GM18526 (cell line): ENCODE data around the gene ARHGEF6.

Experiments used
- POLR2A ChIP-seq: IDR thresholded peaks from 3 replicates; pipeline ENCODE4 v1.6.1; 2011; ENCODE audit not compliant: insufficient read length; ENCODE audit errors: extremely low read depth

Gene ARHGEF6

GRCh38 chrX:136647677-136648360 lies 132.9 kb downstream of the ARHGEF6 start, which contains the start of gene CD40LG:
TSS of gene CD40LG (plus strand) at chrX:136648158. CDS start at chrX:136648249, 91 bp downstream.
- TF ChIP-seq POLR2A: no peak

GRCh38 chrX:136646602-136647239 lies 134.0 kb downstream of the ARHGEF6 start:
- no peak for TF ChIP-seq POLR2A

DNA sequence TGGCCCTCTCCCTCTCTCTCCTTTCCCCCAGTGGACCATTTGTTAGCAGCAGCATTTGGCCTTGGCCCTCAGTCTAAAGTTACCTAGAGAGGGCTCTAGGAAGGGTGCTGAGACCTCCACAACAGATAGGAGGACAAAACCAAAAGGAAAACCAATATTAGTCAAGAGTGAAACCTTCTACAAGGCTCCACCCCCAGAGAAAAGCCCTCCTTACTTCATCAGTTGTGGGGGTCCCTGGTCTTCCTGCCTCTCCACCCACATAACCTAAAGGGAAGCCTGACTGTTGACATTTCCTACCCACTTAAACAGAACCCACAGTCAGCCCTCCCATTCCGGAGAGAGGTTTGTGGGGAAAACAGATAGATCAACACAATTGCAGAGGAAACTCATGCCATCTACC lies 137.5 kb downstream of the ARHGEF6 start:
- TF ChIP-seq POLR2A: no peak

DNA sequence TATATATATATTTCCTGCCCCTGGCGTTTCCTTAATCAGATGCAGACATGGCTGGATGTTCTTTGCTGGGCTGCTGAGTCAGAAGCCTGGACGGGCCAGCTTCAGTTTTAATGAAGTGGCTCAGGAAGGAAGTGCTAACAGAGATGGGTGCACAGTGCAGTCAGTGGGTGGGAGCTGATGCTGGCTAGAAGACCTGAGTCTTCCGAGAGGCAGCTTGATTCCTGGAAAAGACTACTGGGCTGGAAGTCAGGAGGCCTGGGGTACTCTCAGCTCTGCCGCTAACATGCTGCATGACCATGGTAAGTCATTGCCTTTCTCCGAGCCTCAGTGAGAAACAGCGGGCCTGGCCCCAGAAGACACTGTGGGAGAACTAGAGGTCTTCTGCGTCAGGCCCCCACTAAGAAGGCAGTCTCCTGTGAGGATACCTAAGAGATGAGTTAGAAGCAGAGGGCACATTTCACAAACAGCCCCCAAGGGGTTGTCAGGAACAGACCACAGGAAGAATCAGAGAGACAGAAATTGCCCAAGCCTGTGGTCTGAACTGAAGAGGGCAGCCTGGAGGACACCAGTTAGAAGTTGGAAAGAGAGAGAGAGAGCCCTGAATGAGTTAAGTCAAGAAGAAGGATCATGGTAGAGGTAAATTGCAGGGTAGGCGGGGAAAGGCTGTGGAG lies 141.1 kb downstream of the ARHGEF6 start:
- no peak for TF ChIP-seq POLR2A

DNA sequence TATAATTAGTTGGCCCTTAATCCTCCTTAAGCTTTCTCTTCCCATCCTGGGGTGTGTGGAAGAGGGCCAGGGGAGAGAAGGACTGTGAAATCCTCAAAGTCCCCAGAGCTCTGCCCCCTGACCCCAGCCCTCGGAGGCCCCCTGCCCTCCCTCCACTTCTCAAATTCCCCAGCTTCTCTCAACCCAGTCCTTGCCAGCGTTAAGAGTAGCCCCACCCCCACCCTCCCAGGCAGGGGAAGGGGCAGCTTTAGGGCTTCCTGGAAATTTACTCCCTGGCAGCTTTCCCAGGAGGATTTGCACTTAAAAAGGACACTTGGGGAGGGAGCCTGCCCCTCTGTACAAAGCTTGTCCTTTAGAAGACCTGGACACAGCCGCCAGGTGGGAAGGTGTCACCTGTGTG lies 144.6 kb downstream of the ARHGEF6 start:
- no peak for TF ChIP-seq POLR2A

- no peak for TF ChIP-seq POLR2A
Measured at GRCh38 chrX:136635235-136635634, 145.5 kb downstream of the ARHGEF6 start.

DNA sequence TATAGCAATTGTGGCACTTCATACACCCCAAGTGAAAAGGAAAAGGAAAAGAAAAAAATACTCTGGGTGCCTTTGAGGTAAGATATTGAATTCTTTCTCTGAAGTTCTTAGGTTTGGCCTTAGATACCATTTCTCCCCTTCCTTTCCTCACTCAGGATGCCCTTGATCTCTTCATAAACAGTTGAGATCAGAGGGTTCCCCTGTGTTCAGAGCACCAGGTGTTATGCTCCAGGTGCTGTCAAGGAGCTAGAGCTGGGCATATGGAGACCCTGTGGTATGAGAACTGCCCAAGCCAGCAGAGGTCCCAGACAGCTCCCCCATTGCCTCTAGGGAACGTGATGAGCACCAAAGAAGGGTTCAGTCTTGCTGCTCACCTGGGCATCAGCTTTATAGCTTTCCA lies 149.9 kb downstream of the ARHGEF6 start:
- no peak for TF ChIP-seq POLR2A

- TF ChIP-seq POLR2A: no peak
Measured at GRCh38 chrX:136629084-136629750, 151.5 kb downstream of the ARHGEF6 start.

- TF ChIP-seq POLR2A: no peak
Measured at GRCh38 chrX:136627409-136627808, 153.3 kb downstream of the ARHGEF6 start.

- no peak for TF ChIP-seq POLR2A
Measured at GRCh38 chrX:136626891-136627290, 153.8 kb downstream of the ARHGEF6 start.

DNA sequence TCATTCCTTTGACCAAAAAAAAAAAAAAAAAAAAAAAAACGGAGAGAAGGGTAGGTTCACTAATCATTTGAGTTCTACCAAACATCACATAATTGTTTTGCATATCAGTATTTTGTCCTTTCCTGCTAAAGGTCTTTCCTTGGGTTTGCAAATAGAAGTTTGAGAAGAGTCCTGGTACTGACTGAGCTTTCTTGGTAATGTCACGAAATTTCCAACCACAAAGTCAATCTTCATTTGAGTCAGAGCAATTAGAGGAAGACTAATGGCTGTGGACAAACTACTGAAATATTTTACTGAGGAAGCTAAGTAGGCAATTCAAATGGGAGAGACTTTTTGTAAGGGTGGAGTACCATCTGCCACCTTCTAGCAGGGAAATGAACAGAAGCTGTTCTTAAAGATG lies 154.5 kb downstream of the ARHGEF6 start:
- TF ChIP-seq POLR2A: no peak

GRCh38 chrX:136625246-136625645 lies 155.5 kb downstream of the ARHGEF6 start:
- no peak for TF ChIP-seq POLR2A

DNA sequence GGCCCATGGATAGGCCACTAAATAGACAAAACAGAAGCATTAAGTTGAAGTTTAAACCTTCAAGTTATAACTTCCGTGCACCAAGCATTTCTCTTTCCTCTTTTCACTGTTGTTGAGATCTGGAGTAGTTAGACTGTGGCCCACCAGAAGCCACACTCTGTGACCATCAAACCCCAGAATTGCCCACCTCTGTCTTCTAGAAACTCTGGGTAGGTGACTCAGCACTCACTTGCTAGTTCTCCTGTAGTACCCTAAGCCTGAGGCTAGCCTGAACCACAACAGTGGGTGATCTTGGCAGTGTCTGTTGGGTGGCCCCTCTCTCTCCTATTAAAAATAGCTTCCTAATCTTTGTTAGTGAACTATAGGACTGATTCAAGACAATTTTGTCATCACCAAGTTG lies 157.3 kb downstream of the ARHGEF6 start:
- no peak for TF ChIP-seq POLR2A

- no peak for TF ChIP-seq POLR2A
Measured at GRCh38 chrX:136622568-136622967, 158.2 kb downstream of the ARHGEF6 start.

DNA sequence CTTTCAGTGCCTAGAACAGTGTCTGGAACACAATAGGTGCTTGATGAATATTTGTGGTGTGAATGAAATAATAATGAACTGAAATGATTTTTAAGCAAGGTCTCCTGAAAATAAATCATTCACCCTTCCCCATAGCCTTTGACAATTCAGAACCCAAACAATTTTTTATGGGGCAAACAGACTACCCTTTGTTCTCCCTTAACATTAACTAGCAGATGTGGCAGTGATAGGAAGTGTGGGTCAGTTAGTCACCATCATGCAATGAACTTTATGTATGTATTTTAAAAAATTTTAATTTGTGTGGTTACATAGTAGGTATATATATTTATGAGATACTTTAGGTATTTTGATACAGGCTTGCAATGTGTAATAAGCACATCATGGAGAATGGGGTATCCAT lies 160.0 kb downstream of the ARHGEF6 start:
- no peak for TF ChIP-seq POLR2A
